Raji (cell line): ENCODE data around the gene TUBB4B.

ENCODE experiments used
- POLR2A ChIP-seq: IDR thresholded peaks from 2 replicates; pipeline ENCODE4 v1.6.1; 2011; ENCODE audit warnings: low read depth, low read length, control low read depth; ENCODE audit not compliant: insufficient read depth

Gene TUBB4B

DNA sequence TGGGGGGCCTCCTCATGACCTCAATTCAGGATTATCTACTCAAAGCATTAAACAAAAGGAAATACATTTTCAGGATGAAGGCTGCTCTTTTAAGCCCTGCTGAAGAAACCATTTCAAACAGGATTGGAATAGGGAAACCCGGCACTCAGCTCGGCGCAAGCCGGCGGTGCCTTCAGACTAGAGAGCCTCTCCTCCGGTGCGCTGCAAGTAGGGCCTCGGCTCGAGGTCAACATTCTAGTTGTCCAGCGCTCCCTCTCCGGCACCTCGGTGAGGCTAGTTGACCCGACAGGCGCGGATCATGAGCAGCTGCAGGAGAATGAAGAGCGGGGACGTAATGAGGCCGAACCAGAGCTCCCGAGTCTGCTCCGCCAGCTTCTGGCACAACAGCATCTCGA lies 36.4 kb upstream of the TUBB4B start:
- no peak for TF ChIP-seq POLR2A

DNA sequence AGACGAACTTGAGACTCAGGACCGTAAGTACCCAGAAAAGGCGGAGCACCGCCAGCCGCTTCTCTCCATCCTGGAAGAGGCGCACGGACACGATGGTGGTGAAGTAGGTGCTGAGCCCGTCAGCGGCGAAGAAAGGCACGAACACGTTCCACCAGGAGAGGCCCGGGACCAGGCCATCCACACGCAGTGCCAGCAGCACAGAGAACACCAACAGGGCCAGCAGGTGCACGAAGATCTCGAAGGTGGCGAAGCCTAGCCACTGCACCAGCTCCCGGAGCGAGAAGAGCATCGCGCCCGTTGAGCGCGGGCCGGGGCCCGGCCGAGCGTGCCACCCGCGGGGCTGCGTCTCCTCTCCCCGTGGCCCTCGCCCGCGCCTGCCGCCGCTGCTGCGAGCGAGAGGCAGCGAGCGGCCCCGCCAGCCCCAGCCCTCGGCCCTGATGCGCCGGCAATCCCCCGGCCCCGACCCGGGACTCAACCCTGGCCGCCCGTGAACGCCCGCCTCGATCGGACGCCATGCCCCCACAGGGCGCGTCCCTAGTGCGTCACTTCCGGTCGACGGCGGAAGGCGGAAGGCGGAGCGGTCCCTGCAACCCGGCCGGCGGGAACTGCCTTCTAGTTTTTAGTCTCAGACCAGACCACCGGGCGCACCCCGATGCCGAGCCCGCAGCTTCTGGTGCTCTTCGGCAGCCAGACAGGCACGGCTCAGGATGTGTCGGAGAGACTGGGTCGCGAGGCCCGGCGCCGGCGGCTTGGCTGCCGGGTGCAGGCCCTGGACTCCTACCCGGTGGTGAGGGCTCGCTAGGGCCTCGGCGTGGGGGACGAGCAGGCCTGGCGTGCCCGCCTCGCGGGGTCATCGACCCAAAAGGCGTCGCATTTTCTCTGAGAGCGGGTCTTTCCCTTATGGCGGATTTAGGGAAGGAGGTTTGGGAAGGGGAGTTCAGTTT lies 35.7 kb upstream of the TUBB4B start, which contains the start of the genes NDOR1 and TMEM203:
Gene NDOR1 (plus strand): TSS at position 575 of the 944 bp plus-strand sequence. CDS start 78 bp downstream, at position 653.
Gene TMEM203 (minus strand): TSS at position 523 of the 944 bp plus-strand sequence. CDS start 234 bp downstream, at position 289.
- peak; percentile 86 for TF ChIP-seq POLR2A

DNA sequence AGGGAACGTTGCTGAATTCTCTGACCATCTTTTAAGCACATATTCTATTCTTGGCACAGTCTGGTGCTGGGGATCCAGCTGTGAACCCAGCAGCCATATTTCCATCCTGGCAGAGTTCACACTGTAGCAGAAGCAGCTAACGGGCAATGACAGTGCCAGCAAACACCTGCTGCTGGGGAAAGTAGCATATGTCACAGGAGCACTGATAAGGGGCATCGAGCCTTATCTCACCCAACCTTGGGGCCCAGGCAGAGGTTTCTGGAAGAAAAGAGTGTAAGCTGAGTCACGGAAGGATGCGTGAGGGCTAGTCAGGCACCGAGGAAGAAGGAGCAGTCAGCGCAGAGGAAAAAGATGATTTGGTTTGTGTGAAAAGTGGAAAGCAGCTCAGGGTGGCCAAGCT lies 34.5 kb upstream of the TUBB4B start:
- no peak for TF ChIP-seq POLR2A

DNA sequence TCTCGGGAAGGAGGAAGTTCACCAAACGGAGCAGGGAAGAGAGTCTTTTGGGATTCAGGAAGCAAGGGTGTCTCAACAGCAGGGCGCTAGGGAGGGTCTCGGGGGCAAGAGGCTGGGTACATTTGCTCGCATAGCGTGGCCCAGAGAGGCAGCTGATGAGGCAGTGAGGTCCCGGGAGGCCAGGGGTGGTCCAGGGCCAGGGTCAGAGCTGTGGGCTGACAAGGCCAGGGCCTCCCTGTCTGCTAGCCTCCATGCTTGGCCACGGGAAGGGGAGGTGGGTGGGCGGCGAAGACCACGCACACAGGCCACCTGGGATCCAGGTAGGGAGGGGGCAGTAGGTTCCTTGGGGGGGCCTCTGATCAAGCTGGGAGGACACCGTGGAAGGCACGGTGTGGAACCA lies 29.6 kb upstream of the TUBB4B start:
- TF ChIP-seq POLR2A, result no peak

DNA sequence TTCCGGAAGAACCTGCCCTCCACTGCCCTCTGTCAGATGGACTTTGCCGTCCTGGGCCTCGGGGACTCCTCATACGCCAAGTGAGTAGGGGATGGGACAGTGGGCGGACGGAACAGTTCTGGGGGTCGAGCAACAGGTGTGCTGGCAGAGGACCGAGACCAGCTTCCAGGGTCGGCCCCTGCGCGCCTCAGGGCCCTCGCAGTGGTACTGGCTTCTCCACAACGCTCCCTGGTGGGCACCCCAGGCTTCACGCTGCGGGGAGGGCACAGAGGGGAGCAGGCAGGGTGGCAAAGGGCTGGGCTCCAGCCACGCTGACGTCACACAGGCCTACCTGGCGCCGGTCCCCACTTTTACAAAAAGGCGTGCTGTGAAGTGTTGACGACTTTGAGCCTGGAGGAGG lies 28.6 kb upstream of the TUBB4B start:
- no peak for TF ChIP-seq POLR2A

DNA sequence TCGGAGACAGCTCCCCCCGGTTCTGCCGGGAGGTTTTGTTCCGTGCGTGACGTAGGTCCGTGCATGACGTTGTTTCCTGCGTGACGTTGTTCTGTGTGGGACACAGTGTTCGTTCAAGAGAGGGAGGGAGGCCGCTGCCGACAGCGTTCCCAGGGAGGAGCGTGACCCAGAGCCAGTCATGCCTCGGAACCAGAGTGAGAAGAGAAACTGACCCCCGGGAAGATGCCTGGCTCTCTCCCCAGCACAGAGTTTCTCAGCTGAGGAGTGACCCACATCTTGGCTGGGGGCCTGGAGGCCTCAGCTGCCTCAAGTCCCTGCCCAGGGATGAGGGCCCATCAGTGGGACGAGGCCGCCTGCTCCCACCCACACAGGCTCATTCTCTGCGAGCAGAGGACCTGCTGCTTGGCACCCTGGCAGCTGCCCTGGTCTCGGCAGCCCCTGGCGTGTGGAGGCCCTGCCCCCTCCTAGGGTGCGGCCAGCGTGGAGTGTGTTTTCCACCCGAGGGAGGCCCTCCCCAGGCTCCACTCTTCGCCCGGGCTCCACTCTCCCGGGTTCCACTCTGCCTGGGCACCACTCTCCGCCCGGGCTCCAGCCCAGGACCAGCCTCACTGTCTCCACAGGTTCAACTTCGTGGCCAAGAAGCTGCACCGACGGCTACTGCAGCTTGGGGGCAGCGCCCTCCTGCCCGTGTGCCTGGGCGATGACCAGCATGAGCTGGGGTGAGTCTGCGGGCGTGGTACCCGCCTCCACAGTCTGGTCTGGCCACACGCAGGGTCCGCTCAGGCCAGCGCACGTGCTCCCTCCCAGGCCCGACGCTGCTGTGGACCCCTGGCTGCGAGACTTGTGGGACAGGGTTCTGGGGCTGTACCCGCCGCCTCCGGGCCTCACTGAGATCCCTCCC lies 27.7 kb upstream of the TUBB4B start:
- TF ChIP-seq POLR2A, result no peak

DNA sequence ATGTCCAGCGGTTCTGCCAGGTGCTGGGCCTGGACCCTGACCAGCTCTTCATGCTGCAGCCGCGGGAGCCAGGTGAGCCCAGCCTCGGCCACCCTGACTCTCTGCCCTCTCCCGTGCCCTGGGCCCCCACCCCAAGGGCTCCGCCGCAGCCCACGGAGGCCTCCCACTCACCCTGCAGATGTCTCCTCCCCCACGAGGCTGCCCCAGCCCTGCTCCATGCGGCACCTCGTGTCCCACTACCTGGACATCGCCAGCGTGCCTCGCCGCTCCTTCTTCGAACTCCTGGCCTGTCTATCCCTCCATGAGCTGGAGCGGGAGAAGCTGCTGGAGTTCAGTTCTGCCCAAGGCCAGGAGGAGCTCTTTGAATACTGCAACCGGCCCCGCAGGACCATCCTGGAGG lies 26.5 kb upstream of the TUBB4B start:
- TF ChIP-seq POLR2A, result no peak

DNA sequence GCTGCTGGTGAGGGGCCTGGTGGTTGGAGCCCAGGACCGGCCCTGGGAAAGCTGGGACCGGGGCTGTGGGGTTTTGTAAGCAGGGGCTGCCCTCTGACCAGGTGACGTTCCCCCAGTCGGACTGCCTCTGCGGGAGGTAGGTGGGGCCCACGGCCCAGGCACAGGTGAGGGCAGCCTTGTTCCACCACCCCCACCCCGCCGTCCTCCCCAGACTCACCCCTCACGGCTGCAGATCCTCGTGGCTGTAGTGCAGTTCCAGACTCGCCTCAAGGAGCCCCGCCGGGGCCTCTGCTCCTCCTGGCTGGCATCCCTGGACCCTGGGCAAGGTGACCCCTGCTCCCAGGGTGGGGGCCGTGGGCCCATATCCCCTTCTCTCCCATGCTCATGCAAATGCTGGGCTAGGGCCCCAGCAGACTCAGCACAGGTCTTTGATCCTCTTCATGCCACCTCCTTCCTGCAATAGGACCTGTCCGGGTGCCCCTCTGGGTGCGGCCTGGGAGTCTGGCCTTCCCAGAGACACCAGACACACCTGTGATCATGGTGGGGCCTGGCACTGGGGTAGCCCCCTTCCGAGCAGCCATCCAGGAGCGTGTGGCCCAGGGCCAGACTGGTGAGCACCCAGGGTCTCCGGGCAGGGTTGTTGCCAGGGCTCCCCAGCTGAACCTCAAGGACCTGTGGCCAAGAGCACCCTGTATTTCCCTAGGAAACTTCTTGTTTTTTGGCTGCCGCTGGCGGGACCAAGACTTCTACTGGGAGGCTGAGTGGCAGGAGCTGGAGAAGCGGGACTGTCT lies 25.7 kb upstream of the TUBB4B start:
- no peak for TF ChIP-seq POLR2A

DNA sequence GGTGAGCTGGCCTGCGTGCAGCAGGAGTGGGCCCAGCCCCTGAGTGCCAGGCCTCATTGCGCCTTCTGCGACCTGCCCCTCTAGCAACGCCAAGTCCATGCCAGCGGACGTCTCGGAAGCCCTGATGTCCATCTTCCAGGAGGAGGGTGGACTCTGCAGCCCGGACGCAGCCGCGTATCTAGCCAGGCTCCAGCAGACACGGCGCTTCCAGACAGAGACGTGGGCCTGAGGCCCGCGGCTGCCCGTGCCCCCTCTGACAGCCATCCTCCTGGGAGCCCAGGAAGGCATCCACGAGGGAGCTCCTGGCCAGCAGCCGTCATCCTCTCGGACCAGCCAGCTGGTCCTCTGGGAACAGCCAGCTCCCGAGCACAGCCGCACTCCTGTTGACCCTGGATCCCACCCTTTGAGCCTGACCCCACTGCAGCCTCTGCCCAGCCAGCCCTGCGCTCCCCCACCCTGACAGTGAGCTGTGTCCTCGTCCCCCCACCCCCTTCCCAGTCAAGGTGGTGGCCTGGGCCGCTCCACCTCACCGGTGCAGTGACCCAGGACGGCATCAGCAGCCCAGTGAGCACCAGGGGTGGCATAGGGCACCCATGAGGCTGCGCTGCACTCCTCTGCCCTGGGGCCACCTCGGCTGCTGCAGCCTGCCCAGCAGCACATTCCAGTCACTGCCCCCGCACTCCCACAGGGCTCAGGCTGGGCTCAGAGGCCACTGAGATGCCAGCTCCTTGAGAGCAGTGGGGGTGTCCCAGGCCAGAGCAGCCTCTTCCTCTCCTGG lies 24.7 kb upstream of the TUBB4B start:
- TF ChIP-seq POLR2A, result no peak

DNA sequence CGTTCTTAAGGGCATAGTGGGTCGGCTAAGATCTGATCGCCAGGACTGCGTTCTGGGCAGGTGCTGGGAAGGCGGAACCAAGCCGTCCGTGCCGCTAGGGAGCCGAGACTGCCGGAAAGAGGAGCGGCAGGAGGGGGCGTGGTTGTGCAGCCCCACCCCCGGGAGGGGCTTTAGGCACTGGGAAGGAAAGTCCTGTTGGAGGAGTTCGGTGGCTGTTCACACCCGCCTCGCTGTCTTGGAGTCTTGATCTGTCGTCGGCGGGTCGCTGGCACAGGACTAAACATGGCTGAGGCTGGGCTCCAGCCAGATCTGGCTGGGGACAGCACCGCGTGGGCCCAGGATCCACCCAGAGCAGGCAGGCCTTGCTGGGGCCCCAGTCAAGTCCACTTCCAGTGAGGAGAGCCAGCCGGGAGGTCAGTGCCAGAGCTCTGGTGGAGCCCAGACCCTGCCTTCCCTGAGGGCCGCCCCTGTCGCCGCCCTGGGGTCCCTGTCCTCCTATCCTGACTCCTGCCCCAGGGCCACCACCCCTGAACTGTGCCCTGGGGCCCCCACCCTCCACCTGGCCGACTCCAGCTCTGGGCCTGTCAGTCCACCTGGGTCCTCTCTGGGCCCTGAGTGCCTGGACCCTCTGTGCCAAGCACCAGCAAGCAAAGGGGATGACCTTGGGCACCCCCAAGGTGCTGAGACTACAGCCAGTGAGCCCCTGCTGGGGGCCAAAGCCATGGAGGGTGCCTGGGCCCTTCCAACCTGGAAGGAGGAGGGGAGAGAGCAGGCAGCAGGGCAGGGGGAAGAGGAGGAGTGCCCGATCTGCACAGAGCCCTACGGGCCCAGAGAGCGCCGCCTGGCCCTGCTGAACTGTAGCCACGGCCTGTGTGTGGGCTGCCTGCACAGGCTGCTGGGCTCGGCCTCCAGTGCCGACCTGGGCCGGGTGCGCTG lies 23.5 kb upstream of the TUBB4B start:
- no peak for TF ChIP-seq POLR2A

DNA sequence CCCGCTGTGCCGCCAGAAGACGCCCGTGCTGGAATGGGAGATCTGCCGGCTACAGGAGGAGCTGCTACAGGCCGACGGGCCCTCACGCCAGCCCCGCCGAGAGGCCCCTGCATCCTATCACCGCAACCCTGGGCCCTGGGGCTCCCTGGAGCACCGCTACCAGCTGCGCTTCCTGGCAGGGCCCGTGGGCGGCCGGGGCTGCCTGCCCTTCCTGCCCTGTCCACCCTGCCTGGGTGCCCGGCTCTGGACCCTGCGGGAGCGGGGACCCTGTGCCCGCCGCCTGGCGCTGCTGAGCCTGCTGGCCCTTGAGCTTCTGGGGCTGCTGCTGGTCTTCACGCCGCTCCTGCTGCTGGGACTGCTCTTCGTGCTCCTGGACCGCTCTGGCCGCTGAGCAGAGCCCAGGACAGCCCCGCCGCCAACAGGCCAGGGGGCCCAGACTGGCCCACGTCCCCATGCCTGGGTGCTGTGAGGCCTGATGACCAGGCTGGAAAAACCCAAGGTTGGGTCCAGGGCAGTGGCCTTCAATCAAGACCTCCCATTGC lies 22.8 kb upstream of the TUBB4B start:
- no peak for TF ChIP-seq POLR2A

DNA sequence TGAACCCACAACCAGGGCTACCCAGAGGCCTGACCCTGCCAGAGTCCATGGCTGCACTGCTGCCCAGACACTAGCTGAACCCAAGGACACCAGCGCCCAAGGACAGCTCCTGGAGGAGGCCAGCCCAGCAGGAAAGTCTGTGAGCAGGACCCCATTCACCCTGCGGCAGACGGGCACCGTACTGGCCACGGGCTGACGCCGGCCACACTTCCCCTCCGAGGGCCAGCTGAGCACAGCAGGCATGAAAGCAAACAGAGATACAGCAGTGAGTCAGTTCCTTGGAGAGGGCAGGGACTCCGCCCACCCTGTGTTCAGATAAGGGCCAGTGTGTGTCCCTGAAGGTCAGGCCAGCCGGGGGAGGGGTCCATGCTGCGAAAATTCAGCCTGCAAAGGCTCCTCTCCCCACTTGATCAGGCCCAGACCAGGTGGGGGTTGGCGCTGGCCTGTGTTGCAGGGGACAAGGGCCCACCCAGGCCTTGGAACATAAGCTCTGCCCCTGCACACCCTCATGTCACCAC lies 22.3 kb upstream of the TUBB4B start:
- no peak for TF ChIP-seq POLR2A

DNA sequence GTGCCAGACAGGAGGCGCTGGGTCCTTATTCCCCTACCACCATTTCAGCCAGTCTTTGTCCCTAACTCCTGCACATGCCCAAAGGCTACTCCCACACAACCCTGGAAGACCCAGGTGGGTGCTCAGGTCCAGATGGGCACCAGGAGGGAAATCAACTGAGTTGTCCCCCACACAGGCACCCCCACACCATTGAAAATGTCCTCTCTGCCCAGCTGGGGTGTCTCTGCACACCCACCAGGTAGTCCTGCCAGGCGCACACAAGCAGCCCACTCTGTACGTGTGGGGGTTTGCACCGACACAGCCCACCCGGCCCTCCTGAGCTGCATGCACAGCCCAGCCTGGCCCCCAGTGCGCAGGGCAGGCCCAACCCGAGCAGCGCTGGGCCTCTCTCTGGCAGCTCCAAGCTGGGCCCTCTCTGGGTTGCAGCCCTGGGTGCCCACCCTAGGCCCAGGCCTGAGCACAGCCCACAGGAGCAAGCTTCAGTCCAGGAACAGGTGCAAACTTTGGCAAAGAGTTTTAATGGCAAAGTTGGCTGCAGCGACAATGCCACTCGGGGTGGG lies 21.2 kb upstream of the TUBB4B start:
- no peak for TF ChIP-seq POLR2A
